ENCODE measurements around the gene PEPD.

DNA sequence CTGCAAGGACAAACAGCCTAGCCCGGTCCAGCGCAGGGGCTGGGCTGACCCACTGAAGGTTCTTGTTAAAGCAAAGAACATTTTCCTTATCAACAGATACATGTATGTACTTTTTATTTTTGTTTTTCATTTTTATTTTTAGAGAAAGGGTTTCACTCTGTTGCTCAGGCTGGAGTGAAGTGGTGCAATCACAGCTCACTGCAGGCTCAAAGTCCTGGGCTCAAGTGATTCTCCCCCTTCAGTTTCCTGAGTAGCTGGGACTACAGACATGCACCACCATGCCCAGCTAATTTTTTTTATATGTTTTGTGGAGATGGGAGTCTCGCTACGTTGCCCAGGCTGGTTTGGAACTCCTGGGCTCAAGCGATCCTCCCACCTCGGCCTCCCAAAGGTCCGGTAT lies 100.2 kb downstream of the PEPD start:
- TF ChIP-seq, protein P1, sequence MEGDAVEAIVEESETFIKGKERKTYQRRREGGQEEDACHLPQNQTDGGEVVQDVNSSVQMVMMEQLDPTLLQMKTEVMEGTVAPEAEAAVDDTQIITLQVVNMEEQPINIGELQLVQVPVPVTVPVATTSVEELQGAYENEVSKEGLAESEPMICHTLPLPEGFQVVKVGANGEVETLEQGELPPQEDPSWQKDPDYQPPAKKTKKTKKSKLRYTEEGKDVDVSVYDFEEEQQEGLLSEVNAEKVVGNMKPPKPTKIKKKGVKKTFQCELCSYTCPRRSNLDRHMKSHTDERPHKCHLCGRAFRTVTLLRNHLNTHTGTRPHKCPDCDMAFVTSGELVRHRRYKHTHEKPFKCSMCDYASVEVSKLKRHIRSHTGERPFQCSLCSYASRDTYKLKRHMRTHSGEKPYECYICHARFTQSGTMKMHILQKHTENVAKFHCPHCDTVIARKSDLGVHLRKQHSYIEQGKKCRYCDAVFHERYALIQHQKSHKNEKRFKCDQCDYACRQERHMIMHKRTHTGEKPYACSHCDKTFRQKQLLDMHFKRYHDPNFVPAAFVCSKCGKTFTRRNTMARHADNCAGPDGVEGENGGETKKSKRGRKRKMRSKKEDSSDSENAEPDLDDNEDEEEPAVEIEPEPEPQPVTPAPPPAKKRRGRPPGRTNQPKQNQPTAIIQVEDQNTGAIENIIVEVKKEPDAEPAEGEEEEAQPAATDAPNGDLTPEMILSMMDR (conservative IDR thresholded peaks at IDR 0.05 in 1 of 2, IDR thresholded peaks at IDR 0.05 in 1 of 2; ENCODE audit: extremely low read depth in 1 of 2, insufficient read depth in 1 of 2, low read depth in 1 of 2, low read length in 2 of 2) = no peak
- TF ChIP-seq EZH2 (IDR thresholded peaks at IDR 0.05; ENCODE audit: borderline replicate concordance, low read length) = no peak

Measured in mammary epithelial cell (primary cell).